GM15510 (cell line): ENCODE data around the gene BRIP1.

ENCODE experiments used
- POLR2A ChIP-seq: IDR thresholded peaks from 3 replicates; pipeline ENCODE4 v1.6.1; 2011; ENCODE audit warnings: borderline replicate concordance; ENCODE audit not compliant: insufficient read length; ENCODE audit errors: extremely low read depth

The BRIP1 gene

GRCh38 chr17:61764846-61765245, 98.5 kb downstream of the BRIP1 start:
- TF ChIP-seq POLR2A, result no peak

DNA sequence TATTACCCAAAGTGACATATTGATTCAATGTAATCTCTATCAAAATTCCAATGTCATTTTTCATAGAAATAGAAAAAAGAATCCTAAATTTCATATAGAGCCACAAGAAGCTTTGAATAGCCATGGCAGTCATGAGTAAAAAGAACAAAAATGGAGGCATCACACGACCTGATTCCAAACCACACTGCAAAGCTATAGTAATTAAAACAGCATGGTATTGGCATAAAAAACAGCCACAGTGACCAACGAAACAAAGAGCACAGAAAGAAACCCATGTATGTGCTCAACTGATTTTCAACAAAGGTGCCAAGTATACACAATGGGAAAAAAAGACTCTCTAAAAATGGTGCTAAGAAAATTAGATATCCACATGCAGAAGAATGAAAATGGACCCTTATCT, 101.5 kb downstream of the BRIP1 start:
- TF ChIP-seq POLR2A, result no peak

DNA sequence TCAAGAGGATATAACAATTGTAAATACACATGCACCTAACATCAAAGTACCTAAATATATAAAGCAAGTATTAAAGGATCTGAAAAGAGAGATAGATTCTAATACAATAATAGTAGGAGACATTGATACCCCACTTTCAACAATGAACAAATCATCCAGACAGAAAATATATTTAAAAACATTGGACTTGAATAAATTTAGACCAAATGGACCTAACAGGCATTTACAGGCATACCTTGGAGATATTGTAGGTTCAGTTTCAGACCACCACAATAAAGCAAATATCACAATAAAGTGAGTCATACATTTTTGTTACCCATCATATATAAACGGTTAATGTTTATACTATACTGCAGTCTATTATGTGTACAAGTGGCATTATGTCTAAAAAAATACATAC, 104.0 kb downstream of the BRIP1 start:
- no peak for TF ChIP-seq POLR2A

DNA sequence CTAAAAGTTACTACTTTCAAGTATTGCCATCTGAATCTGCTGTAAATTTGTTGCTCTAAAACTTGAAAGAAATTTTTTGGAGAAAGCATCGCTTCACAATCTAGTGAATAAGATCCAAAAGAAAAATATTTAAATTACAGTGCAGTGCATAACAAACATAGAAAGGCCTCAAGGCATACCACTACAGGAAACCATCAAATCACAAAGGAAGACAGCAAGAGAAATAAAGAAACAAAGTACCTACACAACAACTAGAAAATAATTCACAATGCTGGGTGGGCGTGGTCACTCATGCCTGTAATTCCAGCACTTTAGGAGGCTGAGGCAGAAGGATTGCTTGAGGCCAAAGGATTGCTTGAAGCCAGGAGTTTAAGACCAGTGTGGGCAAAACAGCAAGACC, 104.9 kb downstream of the BRIP1 start:
- no peak for TF ChIP-seq POLR2A

DNA sequence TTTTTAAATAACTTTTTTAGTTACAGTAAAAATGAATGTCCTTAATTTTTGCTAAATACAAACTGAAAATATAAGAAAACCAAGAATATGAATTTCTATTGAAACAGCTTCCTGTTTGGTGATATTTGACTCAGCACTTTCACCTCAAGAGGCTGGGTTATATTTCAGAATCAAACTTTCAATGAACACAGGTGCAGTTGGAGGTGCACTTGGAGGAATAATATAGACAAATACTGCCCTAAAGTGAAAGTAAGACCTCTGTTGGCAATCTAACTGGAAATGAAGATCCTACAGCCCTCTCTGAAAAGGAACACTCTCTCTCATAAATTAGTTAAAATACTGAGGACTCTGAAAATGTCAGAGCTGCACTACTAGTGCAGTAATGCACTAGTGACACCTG, 106.2 kb downstream of the BRIP1 start:
- no peak for TF ChIP-seq POLR2A

- TF ChIP-seq POLR2A, result no peak
Observed at GRCh38 chr17:61756561-61756960, 106.8 kb downstream of the BRIP1 start.

- no peak for TF ChIP-seq POLR2A
Observed at GRCh38 chr17:61755668-61756067, 107.7 kb downstream of the BRIP1 start.

DNA sequence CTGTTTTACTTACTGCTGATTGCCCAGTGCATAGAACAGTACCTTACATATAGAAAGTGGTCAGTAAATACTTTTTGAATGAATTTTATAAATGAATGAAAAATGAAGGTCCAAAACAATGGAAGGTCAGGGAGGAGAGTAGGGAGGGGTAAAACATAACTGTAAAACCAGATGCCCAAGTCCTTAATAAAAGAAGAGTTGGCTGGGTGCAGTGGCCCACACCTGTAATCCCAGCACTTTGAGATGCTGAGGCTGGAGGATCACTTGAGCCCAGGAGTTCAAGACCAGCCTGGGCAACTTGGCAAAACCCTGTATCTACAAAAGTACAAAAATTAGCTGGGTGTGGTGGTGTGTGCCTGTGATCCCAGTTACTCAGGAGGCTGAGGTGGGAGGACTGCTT, 108.2 kb downstream of the BRIP1 start:
- no peak for TF ChIP-seq POLR2A

DNA sequence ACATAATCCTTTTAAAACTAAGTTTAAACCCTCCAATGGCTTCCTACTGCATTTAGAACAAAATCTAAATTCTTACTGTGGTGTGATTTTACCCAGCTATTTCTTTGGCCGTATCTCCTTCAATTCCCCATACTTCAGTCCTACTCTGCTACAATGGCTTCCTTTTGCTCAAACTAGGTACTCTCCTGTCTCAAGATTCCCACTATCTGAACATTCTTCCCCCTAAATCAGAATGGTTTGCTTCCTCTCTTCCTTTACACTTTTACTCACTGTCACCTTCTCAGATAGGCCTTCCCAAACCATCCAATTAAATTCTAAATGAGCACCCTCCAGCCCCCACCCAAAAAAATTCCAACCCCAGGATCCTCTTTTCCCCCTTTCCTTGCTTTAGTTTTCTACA, 109.2 kb downstream of the BRIP1 start:
- no peak for TF ChIP-seq POLR2A

- no peak for TF ChIP-seq POLR2A
Observed at GRCh38 chr17:61753696-61754095, 109.6 kb downstream of the BRIP1 start.

DNA sequence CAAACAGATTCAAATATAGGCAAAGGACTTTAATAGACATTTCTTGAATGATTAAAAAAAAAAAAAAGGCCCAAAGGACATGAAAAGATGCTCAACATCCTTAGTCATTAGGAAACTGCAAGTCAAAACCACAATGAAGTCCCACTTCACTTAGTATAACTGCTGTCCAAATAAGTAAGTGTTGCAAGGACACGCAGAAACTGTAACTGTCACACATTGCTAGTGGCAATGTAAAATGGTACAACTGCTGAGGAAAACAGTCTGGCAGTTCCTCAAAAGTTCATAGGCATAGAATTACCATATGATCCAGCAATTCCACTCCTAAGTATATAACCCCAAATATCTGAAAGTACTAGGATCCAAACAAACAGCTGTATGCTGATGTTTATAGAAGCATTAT, 112.7 kb downstream of the BRIP1 start:
- no peak for TF ChIP-seq POLR2A

DNA sequence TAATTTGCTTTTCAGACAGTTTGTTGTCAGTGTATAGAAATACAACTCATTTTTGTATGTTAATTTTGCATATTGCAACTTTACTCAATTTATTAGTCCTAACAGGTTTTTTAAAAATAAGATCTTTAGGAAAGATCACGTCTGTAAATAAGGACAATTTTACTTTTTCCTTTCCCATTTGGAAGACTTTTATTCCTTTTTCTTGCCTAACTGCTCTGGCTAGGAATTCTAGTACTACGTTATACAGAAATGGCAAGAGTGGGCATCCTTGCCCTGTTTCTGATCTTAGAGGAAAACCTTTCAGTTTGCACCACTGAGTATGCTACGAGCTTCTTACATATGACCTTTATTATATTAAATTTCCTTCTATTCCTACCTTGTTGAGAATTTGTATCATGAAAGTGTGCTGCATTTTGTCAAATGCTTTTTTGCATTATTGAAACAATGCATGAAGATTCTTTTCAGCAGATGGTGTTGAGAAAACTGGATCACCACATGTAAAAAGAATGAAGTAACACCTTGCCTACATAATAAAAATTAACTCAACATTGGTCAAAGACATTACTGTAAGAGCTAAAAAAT, 113.4 kb downstream of the BRIP1 start:
- TF ChIP-seq POLR2A, result no peak

GRCh38 chr17:61746248-61746985, 116.9 kb downstream of the BRIP1 start:
- no peak for TF ChIP-seq POLR2A

DNA sequence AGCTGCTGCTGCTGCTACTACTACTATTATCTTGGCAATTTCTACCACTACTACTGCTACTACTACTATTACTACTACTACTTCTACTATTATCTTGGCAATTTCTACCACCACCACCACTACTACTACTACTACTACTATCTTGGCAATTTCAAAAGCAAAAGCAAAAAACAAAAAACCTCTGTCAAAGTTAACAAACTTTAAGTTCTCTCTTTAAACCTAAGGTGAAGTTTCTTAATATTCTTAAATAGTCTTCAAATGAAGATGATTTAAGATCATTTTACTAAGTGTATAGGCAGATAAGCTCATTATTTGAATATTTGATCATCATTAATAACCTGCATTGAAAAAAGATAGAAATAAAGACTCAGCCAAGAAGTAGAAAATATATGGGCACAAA, 118.5 kb downstream of the BRIP1 start:
- TF ChIP-seq POLR2A, result no peak

DNA sequence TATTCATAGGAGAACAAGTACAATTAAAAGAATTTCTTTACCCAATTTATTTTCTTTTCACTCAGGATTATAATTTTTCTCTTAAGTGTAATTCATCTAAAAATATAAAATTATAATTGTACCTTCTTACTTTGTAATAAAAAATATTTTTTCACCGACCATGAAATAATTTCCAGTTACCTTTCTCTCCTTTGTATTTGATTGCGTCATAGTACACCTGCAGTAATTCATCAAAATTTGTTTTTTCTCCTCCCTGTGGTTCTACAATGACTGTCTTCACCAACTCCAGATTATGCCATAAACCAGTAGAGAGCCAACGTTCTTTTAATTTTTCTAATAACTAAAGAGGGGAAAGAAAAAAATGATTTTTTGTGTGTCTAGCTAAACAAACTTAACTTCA, 119.1 kb downstream of the BRIP1 start:
- TF ChIP-seq POLR2A, result no peak

DNA sequence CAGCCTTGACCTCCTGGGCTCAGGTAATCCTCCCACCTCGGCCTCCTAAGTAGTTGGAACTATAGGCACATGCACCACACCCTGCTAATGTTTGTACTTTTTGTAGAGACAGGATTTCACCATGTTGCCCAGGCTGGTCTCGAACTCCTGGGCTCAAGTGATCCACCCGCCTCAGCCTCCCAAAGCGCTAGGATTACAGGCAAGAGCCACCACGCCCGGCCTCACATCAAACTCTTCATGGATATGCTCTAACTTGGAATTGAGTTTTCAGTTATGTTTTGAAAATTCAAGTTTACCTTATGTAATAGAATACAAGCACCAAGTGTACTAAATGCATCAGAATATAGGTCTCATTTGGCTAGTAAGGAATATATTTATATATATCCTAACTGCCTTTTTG, 119.6 kb downstream of the BRIP1 start:
- no peak for TF ChIP-seq POLR2A
